HG02840 (cell line): Measurements from ENCODE around the gene HOXC12.

Experiments
- ATAC-seq: cut with Tn5 transposase; IDR thresholded peaks from one replicate; pipeline ENCODE4 v1.9.1; 2021; ENCODE audit warnings: mild to moderate bottlenecking, moderate library complexity, moderate number of reproducible peaks; ENCODE audit not compliant: unreplicated experiment, low FRiP score

Gene HOXC12

GRCh38 chr12:53993162-53994008 lies 38.7 kb downstream of the HOXC12 start:
- ATAC-seq = no peak

- no peak for ATAC-seq
Measured at GRCh38 chr12:53994009-53994263, 39.2 kb downstream of the HOXC12 start.

GRCh38 chr12:53994264-53995001 lies 39.7 kb downstream of the HOXC12 start:
- ATAC-seq = no peak

GRCh38 chr12:53995002-53995377 lies 40.3 kb downstream of the HOXC12 start:
- no peak for ATAC-seq

- ATAC-seq = no peak
Measured at GRCh38 chr12:53995378-53996239, 40.9 kb downstream of the HOXC12 start.

GRCh38 chr12:53996240-53997203 lies 41.8 kb downstream of the HOXC12 start:
- ATAC-seq = no peak

- ATAC-seq = no peak
Measured at GRCh38 chr12:53997204-53998109, 42.8 kb downstream of the HOXC12 start.

GRCh38 chr12:53998110-53998899 lies 43.6 kb downstream of the HOXC12 start:
- ATAC-seq = no peak

GRCh38 chr12:53998900-53999236 lies 44.2 kb downstream of the HOXC12 start:
- no peak for ATAC-seq

- no peak for ATAC-seq
Measured at GRCh38 chr12:53999559-54000115, 44.9 kb downstream of the HOXC12 start.

- ATAC-seq = no peak
Measured at GRCh38 chr12:54000116-54001114, 45.7 kb downstream of the HOXC12 start, which contains the start of gene HOXC9. Gene HOXC9 (plus strand): TSS chr12:54000161. CDS start chr12:54000189, 28 bp downstream.

- ATAC-seq = no peak
Measured at GRCh38 chr12:54001283-54002187, 46.8 kb downstream of the HOXC12 start.

- no peak for ATAC-seq
Measured at GRCh38 chr12:54002278-54002914, 47.7 kb downstream of the HOXC12 start.

GRCh38 chr12:54002915-54003389 lies 48.2 kb downstream of the HOXC12 start:
- ATAC-seq = no peak

GRCh38 chr12:54003625-54004024 lies 48.9 kb downstream of the HOXC12 start:
- ATAC-seq = no peak
